ENCODE results near the gene STK38L.

Gene STK38L

DNA sequence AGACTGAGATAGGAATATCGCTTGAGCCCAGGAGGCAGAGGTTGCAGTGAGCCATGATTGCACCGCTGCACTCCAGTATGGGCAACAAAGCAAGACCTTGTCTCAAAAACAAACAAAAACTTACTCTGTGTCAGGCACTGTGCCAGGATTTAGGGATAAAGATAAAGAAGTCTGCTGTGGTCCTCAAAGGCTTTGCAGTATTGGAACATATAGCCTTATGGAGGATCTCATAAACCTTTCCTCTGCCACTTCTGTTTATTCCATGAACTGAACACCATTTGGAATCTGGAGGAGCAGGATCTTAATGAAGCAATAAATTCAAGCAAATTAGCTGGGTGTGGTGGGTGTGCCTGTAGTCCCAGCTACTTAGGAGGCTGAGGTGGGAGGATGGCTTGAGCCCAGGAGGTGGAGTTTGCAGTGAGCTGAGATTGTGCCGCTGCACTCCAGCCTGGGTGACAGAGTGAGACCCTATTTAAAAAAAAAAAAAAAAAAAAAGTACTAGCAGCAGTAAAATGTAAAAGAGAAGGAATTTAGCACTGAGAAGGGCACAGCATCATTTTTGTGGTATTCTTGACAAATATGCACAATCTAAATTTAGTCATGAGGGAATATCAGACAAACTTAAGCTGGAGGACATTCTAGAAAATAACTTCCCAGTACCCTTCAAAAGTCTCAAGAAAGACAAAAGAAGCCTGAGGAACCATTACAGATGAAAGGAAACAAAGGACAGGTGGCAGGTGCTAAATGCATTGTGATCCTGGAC, 115.7 kb downstream of the STK38L start:
- no peak for DNase-seq

DNA sequence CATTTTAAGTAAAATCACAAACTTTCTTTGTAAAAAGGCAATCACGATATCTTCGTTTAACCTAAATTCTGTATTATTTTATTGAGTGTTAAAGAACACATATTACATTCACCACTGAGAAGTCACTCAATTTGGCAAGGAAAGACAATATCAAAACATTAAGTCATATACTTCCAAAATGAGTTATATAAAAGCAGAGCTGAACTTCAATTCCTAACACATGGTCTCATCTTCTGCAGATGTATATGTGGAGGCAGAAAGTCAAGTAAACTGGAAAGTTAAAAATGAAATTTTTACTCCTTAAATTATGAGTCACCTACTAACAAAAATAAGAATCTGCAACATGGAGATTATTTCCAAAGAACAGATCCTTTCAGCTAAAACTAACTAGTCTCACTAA, 117.3 kb downstream of the STK38L start:
- DNase-seq = no peak

DNA sequence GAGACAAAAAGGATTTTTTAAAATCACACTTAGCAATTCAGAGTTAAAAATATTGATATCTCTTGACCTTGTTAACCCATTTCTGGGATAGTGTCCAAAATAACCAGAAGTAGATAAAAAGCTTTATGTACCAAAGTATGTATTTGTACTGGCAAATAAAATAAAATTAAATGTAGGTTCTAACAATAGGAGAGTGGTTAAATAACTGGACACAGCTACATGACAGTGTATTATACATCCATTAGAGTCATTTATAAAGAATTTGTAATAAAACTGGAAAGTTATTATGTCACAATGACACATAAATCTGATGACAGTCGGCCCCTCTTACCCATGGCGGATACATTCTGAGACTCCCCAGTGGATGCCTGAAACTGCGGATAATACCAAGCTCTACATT, 122.5 kb downstream of the STK38L start:
- DNase-seq = no peak

DNA sequence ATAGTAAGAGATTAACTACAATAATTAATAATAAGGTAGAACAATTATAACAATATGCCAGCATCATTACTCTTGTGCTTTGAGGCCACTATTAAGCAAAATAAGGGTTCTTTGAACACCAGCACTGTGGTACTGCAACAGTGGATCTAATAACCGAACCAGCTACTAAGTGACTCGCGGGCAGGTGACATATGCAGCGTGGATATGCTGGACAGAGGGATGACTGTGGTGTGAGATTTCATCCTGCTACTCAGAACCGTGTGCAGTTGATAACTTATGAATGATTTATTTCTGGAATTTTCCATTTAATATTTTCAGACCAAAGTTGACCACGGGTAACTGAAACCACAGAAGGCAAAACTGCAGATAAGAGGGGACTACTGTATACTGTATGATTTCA, 123.0 kb downstream of the STK38L start:
- no peak for DNase-seq
